A549 (cell line): Measurements from ENCODE around the gene IL17RC. TPM values are rescaled to one million over a fixed set of nuclear protein-coding genes. Genes with fewer than 3 reads are reported as not detected.

ENCODE experiments used
- ATAC-seq, 2 experiments: fragments of 200-7000 bp in 1 of 2; fragments of >200 bp in 1 of 2; cut with Nextera tagmentation in 1 of 2; cut with Tn5 transposase in 1 of 2; 3 replicates each; pipeline versions ENCODE4 v1.8.0 to v1.9.1; 2018 to 2020; ENCODE audit warnings: mild to moderate bottlenecking in 1 of 2, moderate library complexity in 1 of 2
- CTCF ChIA-PET: fragments of 300-600 bp; sonication (Branson Sonifier 250); formaldehyde crosslinking; extraction: SDS; loops from one replicate; lab custom pipeline; 2021; ENCODE audit warnings: antibody characterized with exemption, inconsistent platforms; lab: Yijun Ruan, JAX
- POLR2A ChIA-PET: fragments of 350-600 bp; formaldehyde crosslinking; extraction: SDS; loops from one replicate; lab custom pipeline; 2021; ENCODE audit warnings: antibody characterized with exemption, inconsistent platforms; lab: Yijun Ruan, JAX
- DNase-seq, 2 experiments: peaks; one replicate each; pipeline versions ENCODE4 v3.0.0 to v3.0.0-alpha.2; 2011 to 2016; ENCODE audit warnings: low read depth in 1 of 2, low spot score in 1 of 2
- FAIRE-seq: peaks from 2 replicates; lab custom pipeline; 2011; peaks lifted over from hg19 to GRCh38; lab: Jason Lieb, UNC
- H3K27ac ChIP-seq, 2 experiments: fragments of >200 bp; sonication (Bioruptor Twin); formaldehyde crosslinking; 3 replicates each; pipeline ENCODE4 v1.5.1; 2016 to 2017
- H3K4me1 ChIP-seq: fragments of >200 bp; sonication (Bioruptor Twin); formaldehyde crosslinking; 3 replicates; pipeline ENCODE4 v1.6.1; 2016
- H3K4me2 ChIP-seq: fragments of >200 bp; sonication (Bioruptor Twin); formaldehyde crosslinking; 3 replicates; pipeline ENCODE4 v1.6.1; 2016
- H3K4me3 ChIP-seq: fragments of >200 bp; sonication (Bioruptor Twin); formaldehyde crosslinking; 3 replicates; pipeline ENCODE4 v1.5.1; 2016
- H3K9me3 ChIP-seq: fragments of >200 bp; sonication (Bioruptor Twin); formaldehyde crosslinking; 3 replicates; pipeline ENCODE4 v1.6.1; 2016
- CEBPB ChIP-seq, 2 experiments: fragments of >200 bp in 1 of 2; sonication (Bioruptor Twin) in 1 of 2; formaldehyde crosslinking in 1 of 2; IDR thresholded peaks; 2 replicates each; pipeline ENCODE4 v1.6.1; 2012 to 2016
- CHD4 ChIP-seq: fragments of 200-600 bp; sonication (generic); IDR thresholded peaks from 2 replicates; pipeline ENCODE4 v1.6.1; 2016; ENCODE audit warnings: antibody characterized with exemption, mild to moderate bottlenecking, borderline replicate concordance
- EHMT2 ChIP-seq: fragments of 200-600 bp; sonication (generic); IDR thresholded peaks from 2 replicates; pipeline ENCODE4 v1.6.1; 2016; ENCODE audit warnings: antibody characterized with exemption, low read depth, mild to moderate bottlenecking, moderate library complexity
- FOSB ChIP-seq: fragments of 250-450 bp; sonication (Bioruptor Pico); IDR thresholded peaks from 2 replicates; pipeline ENCODE4 v1.5.0; 2020; ENCODE audit warnings: mild to moderate bottlenecking, moderate library complexity
- FOSL2 ChIP-seq, 2 experiments: fragments of 450-650 bp in 1 of 2; fragments of >200 bp in 1 of 2; sonication (Bioruptor Twin) in 1 of 2; formaldehyde crosslinking; IDR thresholded peaks; 2 replicates each; pipeline versions ENCODE4 v1.5.0 to v1.6.1; 2016 to 2020; ENCODE audit warnings: mild to moderate bottlenecking in 1 of 2, moderate library complexity in 1 of 2
- GATA3 ChIP-seq: IDR thresholded peaks from 2 replicates; pipeline ENCODE4 v1.6.1; 2012; ENCODE audit warnings: borderline replicate concordance
- HOXA7 ChIP-seq: fragments of 250-450 bp; sonication (Bioruptor Pico); IDR thresholded peaks from 2 replicates; pipeline ENCODE4 v1.5.0; 2020; ENCODE audit warnings: mild to moderate bottlenecking, moderate library complexity
- HOXB13 ChIP-seq: fragments of 250-450 bp; sonication (Bioruptor Pico); IDR thresholded peaks from 2 replicates; pipeline ENCODE4 v1.5.0; 2020; ENCODE audit warnings: low read depth, mild to moderate bottlenecking, moderate library complexity
- HOXB5 ChIP-seq: fragments of 250-450 bp; sonication (Bioruptor Pico); IDR thresholded peaks from 2 replicates; pipeline ENCODE4 v1.5.0; 2020; ENCODE audit warnings: mild to moderate bottlenecking, moderate library complexity
- JUN ChIP-seq, 2 experiments: fragments of >200 bp; sonication (Bioruptor Twin); formaldehyde crosslinking; IDR thresholded peaks; 2 replicates in 1 of 2; 3 replicates in 1 of 2; pipeline ENCODE4 v1.6.1; 2016 to 2017
- JUNB ChIP-seq: fragments of >200 bp; sonication (Bioruptor Twin); formaldehyde crosslinking; IDR thresholded peaks from 2 replicates; pipeline ENCODE4 v1.6.1; 2016
- MAZ ChIP-seq: fragments of 150-350 bp; IDR thresholded peaks from 2 replicates; pipeline ENCODE4 v1.6.1; 2014; ENCODE audit warnings: antibody characterized with exemption, low read depth, low read length, borderline replicate concordance
- MYC ChIP-seq: IDR thresholded peaks from 2 replicates; pipeline ENCODE4 v1.6.1; 2012; ENCODE audit warnings: mild to moderate bottlenecking, inconsistent platforms, low read length, improper control_type of control experiment, borderline replicate concordance
- NR3C1 ChIP-seq: fragments of >200 bp; sonication (Bioruptor Twin); formaldehyde crosslinking; IDR thresholded peaks from 3 replicates; pipeline ENCODE4 v1.6.1; 2017
- PHF8 ChIP-seq: fragments of 200-600 bp; sonication (generic); IDR thresholded peaks from 2 replicates; pipeline ENCODE4 v1.6.1; 2016; ENCODE audit warnings: low read depth, mild to moderate bottlenecking, antibody characterized with exemption, moderate library complexity, borderline replicate concordance
- POLR2A ChIP-seq: IDR thresholded peaks from 2 replicates; pipeline ENCODE4 v1.6.1; 2012; ENCODE audit warnings: mild to moderate bottlenecking, low read length
- RAD21 ChIP-seq, 2 experiments: fragments of >200 bp in 1 of 2; sonication (Bioruptor Twin) in 1 of 2; formaldehyde crosslinking in 1 of 2; IDR thresholded peaks in 1 of 2; conservative IDR thresholded peaks in 1 of 2; 2 replicates in 1 of 2; 3 replicates in 1 of 2; pipeline ENCODE4 v1.6.1; 2012 to 2018; ENCODE audit warnings: inconsistent platforms in 1 of 2
- RARB ChIP-seq: fragments of 250-450 bp; sonication (Bioruptor Pico); IDR thresholded peaks from 2 replicates; pipeline ENCODE4 v1.8.0; 2021; ENCODE audit warnings: mild to moderate bottlenecking, moderate library complexity
- SMC3 ChIP-seq: fragments of >200 bp; sonication (Bioruptor Twin); formaldehyde crosslinking; IDR thresholded peaks from 3 replicates; pipeline ENCODE4 v1.6.1; 2018; ENCODE audit warnings: inconsistent platforms
- SREBF2 ChIP-seq: fragments of 450-650 bp; IDR thresholded peaks from 2 replicates; pipeline ENCODE4 v1.6.1; 2014; ENCODE audit warnings: mild to moderate bottlenecking, moderate library complexity
- ZC3H11A ChIP-seq: fragments of 450-650 bp; IDR thresholded peaks from 2 replicates; pipeline ENCODE4 v1.6.1; 2014; ENCODE audit warnings: antibody characterized with exemption, mild to moderate bottlenecking
- ZFP36 ChIP-seq: fragments of 450-650 bp; IDR thresholded peaks from 2 replicates; pipeline ENCODE4 v1.6.1; 2014; ENCODE audit warnings: borderline replicate concordance; ENCODE audit not compliant: partially characterized antibody
- ZNF302 ChIP-seq: fragments of 250-450 bp; sonication (Bioruptor Pico); IDR thresholded peaks from 2 replicates; pipeline ENCODE4 v1.9.0; 2021; ENCODE audit warnings: inconsistent platforms, mild to moderate bottlenecking, moderate library complexity
- ZSCAN20 ChIP-seq: fragments of 250-450 bp; sonication (Bioruptor Pico); IDR thresholded peaks from 2 replicates; pipeline ENCODE4 v1.8.0; 2022; ENCODE audit warnings: mild to moderate bottlenecking, moderate library complexity
- WGBS: methylation state at CpG from one replicate; pipeline ENCODE4 v1.1.6; 2017; ENCODE audit errors: missing lambda C conversion rate; 5-methylcytosine and 5-hydroxymethylcytosine counted together
- polyA plus RNA-seq, 4 experiments: library from polyadenylated mRNA; depleted of rRNA in 3 of 4; stranded (reverse); fragments of >200 nt; fragmentation: RNase III in 1 of 4; extraction: RNeasy Plus Mini Kit Qiagen cat#74134 plus additional on column Dnase treatment in 1 of 4; gene quantifications; 2 replicates in 3 of 4; 3 replicates in 1 of 4; pipeline ENCODE4 v1.2.3, GENCODE V29; 2011 to 2017
- TF ChIP-seq, protein P1 (sequence below): IDR thresholded peaks from 2 replicates; pipeline ENCODE4 v1.6.1; 2012; ENCODE audit warnings: low read depth, borderline replicate concordance
- TF ChIP-seq, protein P2 (sequence below): IDR thresholded peaks from 2 replicates; pipeline ENCODE4 v1.6.1; 2012
- TF ChIP-seq, protein P3 (sequence below): fragments of 200-600 bp; sonication (generic); IDR thresholded peaks from 2 replicates; pipeline ENCODE4 v1.6.1; 2016; ENCODE audit warnings: antibody characterized with exemption, mild to moderate bottlenecking, moderate library complexity

Gene IL17RC
- polyA plus RNA-seq, 2 of the 4 experiments (the other 2 are of a cell fraction): 7.7 to 9.4 TPM

DNA sequence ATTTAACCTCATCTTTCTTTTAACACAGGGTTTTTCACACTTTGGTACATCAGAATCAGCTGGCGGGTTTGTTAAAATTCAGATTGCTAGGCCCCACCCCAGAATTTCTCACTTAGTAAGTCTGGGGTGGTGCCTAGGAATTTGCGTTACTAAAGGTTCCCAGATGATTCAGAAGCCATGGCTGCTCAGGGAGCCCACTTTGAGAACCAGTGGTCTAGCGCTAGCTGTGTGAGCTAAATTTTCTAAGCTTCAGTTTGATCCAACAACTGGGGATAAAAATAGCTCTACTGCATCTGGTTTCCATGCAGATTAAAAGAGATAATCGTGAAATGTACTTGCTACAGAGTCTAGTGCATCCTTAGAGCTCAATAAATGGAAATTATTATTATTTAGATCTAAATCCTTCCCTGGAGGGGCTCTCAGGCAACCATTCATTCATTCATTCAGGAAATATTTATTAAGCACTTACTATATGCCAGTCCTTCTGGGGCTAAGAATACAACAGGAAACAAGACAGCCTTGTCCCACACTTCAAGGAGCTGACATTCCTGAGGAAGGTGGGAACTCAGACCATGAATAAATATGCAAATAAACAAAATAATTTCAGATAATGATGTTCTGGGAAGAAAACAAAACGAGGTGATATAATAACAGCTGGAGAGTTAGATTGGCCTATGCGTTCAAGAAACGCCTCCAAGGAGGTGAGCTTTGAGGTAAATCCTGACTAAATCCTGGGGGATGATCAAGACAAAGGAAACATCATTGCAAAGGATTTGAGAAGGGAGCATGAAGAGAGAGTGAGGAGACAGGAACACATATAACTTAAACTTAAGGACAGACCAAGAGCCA lies 33.0 kb upstream of the IL17RC start:
- H3K4me2 ChIP-seq: peak overlapping the region; percentile 71
- DNase-seq: peak in 1 of 2 experiments; percentile 66
- ChIA-PET POLR2A (interaction anchor here (0.5 to 2.5 kb wide), 9 partner anchors 10 to 63 kb away, joined by 3 to 14 read pairs (median 5); partner anchors contain the start of genes CRELD1 and RPUSD3), CTCF (interaction anchor here (0.8 to 3.3 kb wide), 14 partner anchors 9 to 62 kb away, joined by 3 to 17 read pairs (median 4); partner anchors contain the start of gene CRELD1)
- ATAC-seq: peak; percentile 53 to 62
- 63% methylated on average over 7 of the region's 7 CpGs for WGBS
- no peak overlapping the region for H3K4me3 ChIP-seq
- H3K4me1 ChIP-seq: peaks cover 36% of the 10 kb centered on the region
- no peak for FAIRE-seq
- TF ChIP-seq ZNF302 (CRISPR knock-in tag) (no peak), CHD4 (peak; percentile 57; the same call in 1 of the 2 replicates)
- H3K27ac ChIP-seq: peak overlapping the region; percentile 88 to 89
- no peaks in the 10 kb centered on the region for H3K9me3 ChIP-seq

DNA sequence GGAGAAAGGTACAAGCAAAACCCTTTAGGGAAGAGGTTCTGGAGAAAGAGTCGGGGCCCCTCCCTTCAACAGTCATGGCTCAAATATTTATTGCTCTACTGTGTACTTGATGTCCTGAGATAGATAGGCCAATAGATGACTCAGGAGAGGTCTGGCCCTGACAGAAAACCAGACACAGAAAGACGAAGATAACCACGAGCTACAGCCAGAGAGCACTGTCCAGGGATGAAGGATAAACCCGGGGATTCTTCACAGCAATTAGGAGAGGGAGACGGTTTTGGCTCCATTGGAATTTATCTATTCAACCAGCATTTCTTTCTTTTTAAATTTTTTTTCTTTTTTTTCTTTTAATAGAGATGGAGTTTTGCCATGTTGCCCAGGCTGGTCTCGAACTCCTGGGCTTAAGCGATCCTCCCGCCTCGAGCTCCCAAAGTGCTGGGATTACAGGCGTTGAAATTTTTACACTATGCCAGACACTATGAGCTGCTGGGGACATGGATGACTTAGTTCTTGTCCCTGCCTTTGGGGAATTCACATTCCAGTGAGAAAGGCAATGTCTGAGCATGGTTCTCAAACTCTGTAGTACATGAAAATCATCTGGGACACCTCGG lies 32.2 kb upstream of the IL17RC start:
- peak overlapping the region; percentile 88 to 89 for H3K27ac ChIP-seq
- FAIRE-seq: no peak
- ChIA-PET POLR2A (interaction anchor here (0.5 to 2.5 kb wide), 10 partner anchors 9 to 92 kb away, joined by 3 to 14 read pairs (median 4); partner anchors contain the start of genes CRELD1 and RPUSD3), CTCF (interaction anchor here (0.8 to 3.3 kb wide), 12 partner anchors 10 to 62 kb away, joined by 3 to 17 read pairs (median 4); partner anchors contain the start of gene CRELD1)
- 19% methylated on average over 11 of the region's 11 CpGs for WGBS
- peak overlapping the region; percentile 71 for H3K4me2 ChIP-seq
- peaks cover 31% of the 10 kb centered on the region for H3K4me1 ChIP-seq
- TF ChIP-seq FOSB (CRISPR knock-in tag): no peak
- 0 out of 2 replicates have a peak, but pooled peaks have one; percentile 34 for TF ChIP-seq ZSCAN20
- TF ChIP-seq ZC3H11A: no peak
- peak; percentile 86 for TF ChIP-seq FOSL2 (IDR thresholded peaks at IDR 0.05)
- TF ChIP-seq FOSL2 (CRISPR knock-in tag; IDR thresholded peaks at IDR 0.05): peak; percentile 94
- TF ChIP-seq ZFP36: no peak
- TF ChIP-seq EHMT2: no peak
- TF ChIP-seq HOXA7 (CRISPR knock-in tag): no peak
- no peak for TF ChIP-seq NR3C1
- TF ChIP-seq, protein P1, sequence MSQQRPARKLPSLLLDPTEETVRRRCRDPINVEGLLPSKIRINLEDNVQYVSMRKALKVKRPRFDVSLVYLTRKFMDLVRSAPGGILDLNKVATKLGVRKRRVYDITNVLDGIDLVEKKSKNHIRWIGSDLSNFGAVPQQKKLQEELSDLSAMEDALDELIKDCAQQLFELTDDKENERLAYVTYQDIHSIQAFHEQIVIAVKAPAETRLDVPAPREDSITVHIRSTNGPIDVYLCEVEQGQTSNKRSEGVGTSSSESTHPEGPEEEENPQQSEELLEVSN: peak; percentile 48; the same call in 1 of the 2 replicates
- TF ChIP-seq RAD21 (conservative IDR thresholded peaks at IDR 0.05 in 1 of 2, IDR thresholded peaks at IDR 0.05 in 1 of 2): peak in 1 of 2 experiments; percentile 22; a peak in 1 of 5 replicates
- TF ChIP-seq SREBF2: no peak
- no peak for TF ChIP-seq MAZ
- peak; percentile 81; the same call in 1 of the 2 replicates for TF ChIP-seq GATA3
- peak; percentile 43; the same call in 1 of the 2 replicates for TF ChIP-seq JUNB
- TF ChIP-seq, protein P2, sequence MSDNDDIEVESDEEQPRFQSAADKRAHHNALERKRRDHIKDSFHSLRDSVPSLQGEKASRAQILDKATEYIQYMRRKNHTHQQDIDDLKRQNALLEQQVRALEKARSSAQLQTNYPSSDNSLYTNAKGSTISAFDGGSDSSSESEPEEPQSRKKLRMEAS: peak; percentile 67
- TF ChIP-seq CEBPB (IDR thresholded peaks at IDR 0.05): peak in 1 of 2 experiments; percentile 53; a peak in 2 of 4 replicates
- peak in 1 of 2 experiments; percentile 62; a peak in 1 of 5 replicates for TF ChIP-seq JUN (IDR thresholded peaks at IDR 0.05)
- no peak for TF ChIP-seq SMC3
- ATAC-seq: peak; percentile 98 to 99
- no peak overlapping the region for H3K4me3 ChIP-seq
- DNase-seq: peak; percentile 93 to 96
- H3K9me3 ChIP-seq: no peaks in the 10 kb centered on the region

DNA sequence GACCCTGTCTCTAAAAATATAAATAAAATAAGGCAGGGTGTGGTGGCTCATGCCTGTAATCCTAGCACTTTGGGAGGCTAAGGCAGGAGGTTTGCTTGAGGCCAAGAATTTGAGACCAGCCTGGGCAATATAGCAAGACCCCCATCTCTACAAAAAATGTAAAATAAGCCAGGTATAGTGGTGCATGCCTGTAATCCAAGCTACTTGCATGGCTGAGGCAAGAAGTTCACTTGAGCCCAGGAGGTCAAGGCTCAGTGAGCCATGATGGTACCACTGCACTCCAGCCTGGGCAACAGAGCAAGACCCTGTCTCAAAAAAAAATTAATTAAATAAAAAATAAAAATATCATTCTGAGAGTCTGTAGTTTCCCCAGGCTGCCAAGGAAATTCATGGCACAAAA lies 30.6 kb upstream of the IL17RC start:
- H3K9me3 ChIP-seq: no peaks in the 10 kb centered on the region
- H3K4me3 ChIP-seq: no peak overlapping the region
- POLR2A ChIA-PET: no interaction called here
- CTCF ChIA-PET: interaction anchor here (1.1 to 1.8 kb wide), 4 partner anchors 17 to 60 kb away, joined by 3 to 9 read pairs (median 4); partner anchors contain the start of gene IL17RE
- H3K4me1 ChIP-seq: peaks cover 29% of the 10 kb centered on the region
- FAIRE-seq (no peak), DNase-seq (no peak), ATAC-seq (no peak)
- H3K27ac ChIP-seq: peak overlapping the region; percentile 88 to 89
- H3K4me2 ChIP-seq: no peak overlapping the region
- TF ChIP-seq POLR2A (no peak), RARB (CRISPR knock-in tag) (no peak), HOXB13 (CRISPR knock-in tag) (no peak), PHF8 (no peak), FOSB (CRISPR knock-in tag) (no peak), MYC (no peak), ZNF302 (CRISPR knock-in tag) (no peak), HOXB5 (CRISPR knock-in tag) (no peak)
- TF ChIP-seq, protein P3, sequence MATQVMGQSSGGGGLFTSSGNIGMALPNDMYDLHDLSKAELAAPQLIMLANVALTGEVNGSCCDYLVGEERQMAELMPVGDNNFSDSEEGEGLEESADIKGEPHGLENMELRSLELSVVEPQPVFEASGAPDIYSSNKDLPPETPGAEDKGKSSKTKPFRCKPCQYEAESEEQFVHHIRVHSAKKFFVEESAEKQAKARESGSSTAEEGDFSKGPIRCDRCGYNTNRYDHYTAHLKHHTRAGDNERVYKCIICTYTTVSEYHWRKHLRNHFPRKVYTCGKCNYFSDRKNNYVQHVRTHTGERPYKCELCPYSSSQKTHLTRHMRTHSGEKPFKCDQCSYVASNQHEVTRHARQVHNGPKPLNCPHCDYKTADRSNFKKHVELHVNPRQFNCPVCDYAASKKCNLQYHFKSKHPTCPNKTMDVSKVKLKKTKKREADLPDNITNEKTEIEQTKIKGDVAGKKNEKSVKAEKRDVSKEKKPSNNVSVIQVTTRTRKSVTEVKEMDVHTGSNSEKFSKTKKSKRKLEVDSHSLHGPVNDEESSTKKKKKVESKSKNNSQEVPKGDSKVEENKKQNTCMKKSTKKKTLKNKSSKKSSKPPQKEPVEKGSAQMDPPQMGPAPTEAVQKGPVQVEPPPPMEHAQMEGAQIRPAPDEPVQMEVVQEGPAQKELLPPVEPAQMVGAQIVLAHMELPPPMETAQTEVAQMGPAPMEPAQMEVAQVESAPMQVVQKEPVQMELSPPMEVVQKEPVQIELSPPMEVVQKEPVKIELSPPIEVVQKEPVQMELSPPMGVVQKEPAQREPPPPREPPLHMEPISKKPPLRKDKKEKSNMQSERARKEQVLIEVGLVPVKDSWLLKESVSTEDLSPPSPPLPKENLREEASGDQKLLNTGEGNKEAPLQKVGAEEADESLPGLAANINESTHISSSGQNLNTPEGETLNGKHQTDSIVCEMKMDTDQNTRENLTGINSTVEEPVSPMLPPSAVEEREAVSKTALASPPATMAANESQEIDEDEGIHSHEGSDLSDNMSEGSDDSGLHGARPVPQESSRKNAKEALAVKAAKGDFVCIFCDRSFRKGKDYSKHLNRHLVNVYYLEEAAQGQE: no peak
- TF ChIP-seq, protein P1: no peak
